ENCODE measurements around the gene DPM1.

Gene DPM1

GRCh38 chr20:51001430-51002265 is 43.3 kb upstream of the DPM1 start:
- H3K4me3 ChIP-seq (ENCODE audit: low read depth, low read length) = no peak overlapping the region
- DNase-seq (ENCODE audit: low read depth) = no peak
- no peak for TF ChIP-seq CTCF (conservative IDR thresholded peaks at IDR 0.05; ENCODE audit: low read depth, low read length)

GRCh38 chr20:50999355-50999754 is 41.0 kb upstream of the DPM1 start:
- no peak overlapping the region for H3K4me3 ChIP-seq (ENCODE audit: low read depth, low read length)
- no peak for TF ChIP-seq CTCF (conservative IDR thresholded peaks at IDR 0.05; ENCODE audit: low read depth, low read length)
- no peak for DNase-seq (ENCODE audit: low read depth)

GRCh38 chr20:50996901-50997865 is 38.9 kb upstream of the DPM1 start:
- TF ChIP-seq CTCF (conservative IDR thresholded peaks at IDR 0.05; ENCODE audit: low read depth, low read length) = no peak
- DNase-seq (ENCODE audit: low read depth) = peak; percentile 51
- H3K4me3 ChIP-seq (ENCODE audit: low read depth, low read length) = no peak overlapping the region

GRCh38 chr20:50995506-50995905 is 37.2 kb upstream of the DPM1 start:
- H3K4me3 ChIP-seq (ENCODE audit: low read depth, low read length) = no peak overlapping the region
- no peak for TF ChIP-seq CTCF (conservative IDR thresholded peaks at IDR 0.05; ENCODE audit: low read depth, low read length)
- peak; percentile 76 for DNase-seq (ENCODE audit: low read depth)

GRCh38 chr20:50993876-50994275 is 35.5 kb upstream of the DPM1 start:
- no peak overlapping the region for H3K4me3 ChIP-seq (ENCODE audit: low read depth, low read length)
- TF ChIP-seq CTCF (conservative IDR thresholded peaks at IDR 0.05; ENCODE audit: low read depth, low read length) = no peak
- no peak for DNase-seq (ENCODE audit: low read depth)

GRCh38 chr20:50992733-50993457 is 34.6 kb upstream of the DPM1 start:
- H3K4me3 ChIP-seq (ENCODE audit: low read depth, low read length) = no peak overlapping the region
- TF ChIP-seq CTCF (conservative IDR thresholded peaks at IDR 0.05; ENCODE audit: low read depth, low read length) = peak; percentile 85
- DNase-seq (ENCODE audit: low read depth) = peak; percentile 90

Data from choroid plexus epithelial cell (primary cell).